ENCODE results near the gene UEVLD. TPM values are rescaled to one million over a fixed set of nuclear protein-coding genes. Genes with fewer than 3 reads are reported as not detected.

UEVLD gene
- total RNA-seq, 1 experiment from 2014 or later, result 13.7 TPM

DNA sequence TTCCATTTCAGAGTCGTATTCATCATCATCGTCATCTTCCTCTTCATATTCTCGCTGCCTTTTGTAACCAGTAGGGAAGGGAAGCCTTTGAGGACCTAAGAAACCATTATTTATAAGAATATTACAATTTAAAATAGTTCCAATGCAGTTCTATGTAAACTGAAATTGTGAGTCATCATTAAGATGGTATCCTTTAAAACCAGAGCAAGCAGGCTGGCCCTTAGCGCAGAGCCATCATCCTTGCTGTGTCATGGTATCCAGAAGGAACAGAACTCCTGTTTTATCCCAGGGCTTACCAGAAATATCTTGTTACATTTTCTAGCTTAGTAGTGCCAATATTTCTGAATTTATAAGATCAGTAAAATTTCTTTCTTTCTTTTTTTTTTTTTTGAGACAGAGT, 23.9 kb upstream of the UEVLD start:
- H3K4me1 ChIP-seq (ENCODE audit: control insufficient read depth in 1 of 2, insufficient read depth in 2 of 2, low read length in 2 of 2), result no peaks in the 10 kb centered on the region
- no peaks in the 10 kb centered on the region for H3K9me2 ChIP-seq (ENCODE audit: insufficient read depth)
- no peak overlapping the region for H3K9ac ChIP-seq (ENCODE audit: low read length)
- ChIA-PET RAD21 (ENCODE audit: low non-redundant PET in 1 of 2, low total read pairs in 2 of 2, uncharacterized antibody in 2 of 2, unreplicated experiment in 2 of 2) (no interaction called here), CTCF (no interaction called here), POLR2A (no interaction called here)
- peaks cover 16 to 28% of the 10 kb centered on the region in 2 experiments; a peak in 2 of 4 replicates for H3K36me3 ChIP-seq (ENCODE audit: control insufficient read depth in 1 of 2, insufficient read depth in 2 of 2, low read length in 2 of 2)
- no peaks in the 10 kb centered on the region for H3K9me3 ChIP-seq (ENCODE audit: control insufficient read depth in 1 of 2, insufficient read depth in 1 of 2, low read depth in 1 of 2, low read length in 2 of 2)
- H3K4me2 ChIP-seq (ENCODE audit: low read length), result no peak overlapping the region
- H3K79me2 ChIP-seq (ENCODE audit: insufficient read depth, low read length), result peaks cover 3% of the 10 kb centered on the region; the same call in 1 of the 2 replicates
- no peak for ATAC-seq
- H3K27ac ChIP-seq (ENCODE audit: low read depth, low read length), result no peak overlapping the region
- no peak overlapping the region for H2AFZ ChIP-seq (ENCODE audit: low read depth, low read length, poor library complexity, severe bottlenecking)
- H3K4me3 ChIP-seq (replicated peaks in 1 of 2; ENCODE audit: low read depth in 1 of 2, low read length in 2 of 2), result no peak overlapping the region
- DNase-seq (ENCODE audit: low read depth, low spot score), result no peak
- intact Hi-C loops (cut with micrococcal nuclease), result no loop called here
- no peaks in the 10 kb centered on the region for H4K20me1 ChIP-seq (ENCODE audit: insufficient read depth)
- no TSS peak for BruUV-seq (replicated peaks)
- TF ChIP-seq, protein P1, sequence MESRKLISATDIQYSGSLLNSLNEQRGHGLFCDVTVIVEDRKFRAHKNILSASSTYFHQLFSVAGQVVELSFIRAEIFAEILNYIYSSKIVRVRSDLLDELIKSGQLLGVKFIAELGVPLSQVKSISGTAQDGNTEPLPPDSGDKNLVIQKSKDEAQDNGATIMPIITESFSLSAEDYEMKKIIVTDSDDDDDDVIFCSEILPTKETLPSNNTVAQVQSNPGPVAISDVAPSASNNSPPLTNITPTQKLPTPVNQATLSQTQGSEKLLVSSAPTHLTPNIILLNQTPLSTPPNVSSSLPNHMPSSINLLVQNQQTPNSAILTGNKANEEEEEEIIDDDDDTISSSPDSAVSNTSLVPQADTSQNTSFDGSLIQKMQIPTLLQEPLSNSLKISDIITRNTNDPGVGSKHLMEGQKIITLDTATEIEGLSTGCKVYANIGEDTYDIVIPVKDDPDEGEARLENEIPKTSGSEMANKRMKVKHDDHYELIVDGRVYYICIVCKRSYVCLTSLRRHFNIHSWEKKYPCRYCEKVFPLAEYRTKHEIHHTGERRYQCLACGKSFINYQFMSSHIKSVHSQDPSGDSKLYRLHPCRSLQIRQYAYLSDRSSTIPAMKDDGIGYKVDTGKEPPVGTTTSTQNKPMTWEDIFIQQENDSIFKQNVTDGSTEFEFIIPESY (IDR thresholded peaks at IDR 0.05; ENCODE audit: extremely low read depth, insufficient replicate concordance, low read length), result no peak
- TF ChIP-seq, protein P2, sequence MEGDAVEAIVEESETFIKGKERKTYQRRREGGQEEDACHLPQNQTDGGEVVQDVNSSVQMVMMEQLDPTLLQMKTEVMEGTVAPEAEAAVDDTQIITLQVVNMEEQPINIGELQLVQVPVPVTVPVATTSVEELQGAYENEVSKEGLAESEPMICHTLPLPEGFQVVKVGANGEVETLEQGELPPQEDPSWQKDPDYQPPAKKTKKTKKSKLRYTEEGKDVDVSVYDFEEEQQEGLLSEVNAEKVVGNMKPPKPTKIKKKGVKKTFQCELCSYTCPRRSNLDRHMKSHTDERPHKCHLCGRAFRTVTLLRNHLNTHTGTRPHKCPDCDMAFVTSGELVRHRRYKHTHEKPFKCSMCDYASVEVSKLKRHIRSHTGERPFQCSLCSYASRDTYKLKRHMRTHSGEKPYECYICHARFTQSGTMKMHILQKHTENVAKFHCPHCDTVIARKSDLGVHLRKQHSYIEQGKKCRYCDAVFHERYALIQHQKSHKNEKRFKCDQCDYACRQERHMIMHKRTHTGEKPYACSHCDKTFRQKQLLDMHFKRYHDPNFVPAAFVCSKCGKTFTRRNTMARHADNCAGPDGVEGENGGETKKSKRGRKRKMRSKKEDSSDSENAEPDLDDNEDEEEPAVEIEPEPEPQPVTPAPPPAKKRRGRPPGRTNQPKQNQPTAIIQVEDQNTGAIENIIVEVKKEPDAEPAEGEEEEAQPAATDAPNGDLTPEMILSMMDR (IDR thresholded peaks at IDR 0.05 in 2 of 3, conservative IDR thresholded peaks at IDR 0.05 in 1 of 3; ENCODE audit: borderline replicate concordance in 1 of 3, insufficient read depth in 1 of 3, low read depth in 2 of 3, low read length in 2 of 3), result no peak
- TF ChIP-seq, protein P3, sequence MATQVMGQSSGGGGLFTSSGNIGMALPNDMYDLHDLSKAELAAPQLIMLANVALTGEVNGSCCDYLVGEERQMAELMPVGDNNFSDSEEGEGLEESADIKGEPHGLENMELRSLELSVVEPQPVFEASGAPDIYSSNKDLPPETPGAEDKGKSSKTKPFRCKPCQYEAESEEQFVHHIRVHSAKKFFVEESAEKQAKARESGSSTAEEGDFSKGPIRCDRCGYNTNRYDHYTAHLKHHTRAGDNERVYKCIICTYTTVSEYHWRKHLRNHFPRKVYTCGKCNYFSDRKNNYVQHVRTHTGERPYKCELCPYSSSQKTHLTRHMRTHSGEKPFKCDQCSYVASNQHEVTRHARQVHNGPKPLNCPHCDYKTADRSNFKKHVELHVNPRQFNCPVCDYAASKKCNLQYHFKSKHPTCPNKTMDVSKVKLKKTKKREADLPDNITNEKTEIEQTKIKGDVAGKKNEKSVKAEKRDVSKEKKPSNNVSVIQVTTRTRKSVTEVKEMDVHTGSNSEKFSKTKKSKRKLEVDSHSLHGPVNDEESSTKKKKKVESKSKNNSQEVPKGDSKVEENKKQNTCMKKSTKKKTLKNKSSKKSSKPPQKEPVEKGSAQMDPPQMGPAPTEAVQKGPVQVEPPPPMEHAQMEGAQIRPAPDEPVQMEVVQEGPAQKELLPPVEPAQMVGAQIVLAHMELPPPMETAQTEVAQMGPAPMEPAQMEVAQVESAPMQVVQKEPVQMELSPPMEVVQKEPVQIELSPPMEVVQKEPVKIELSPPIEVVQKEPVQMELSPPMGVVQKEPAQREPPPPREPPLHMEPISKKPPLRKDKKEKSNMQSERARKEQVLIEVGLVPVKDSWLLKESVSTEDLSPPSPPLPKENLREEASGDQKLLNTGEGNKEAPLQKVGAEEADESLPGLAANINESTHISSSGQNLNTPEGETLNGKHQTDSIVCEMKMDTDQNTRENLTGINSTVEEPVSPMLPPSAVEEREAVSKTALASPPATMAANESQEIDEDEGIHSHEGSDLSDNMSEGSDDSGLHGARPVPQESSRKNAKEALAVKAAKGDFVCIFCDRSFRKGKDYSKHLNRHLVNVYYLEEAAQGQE (IDR thresholded peaks at IDR 0.05; ENCODE audit: low read depth), result no peak
- TF ChIP-seq SIN3A (IDR thresholded peaks at IDR 0.05; ENCODE audit: low read depth), result no peak
- no peak for TF ChIP-seq POLR2A (IDR thresholded peaks at IDR 0.05; ENCODE audit: borderline replicate concordance, extremely low read depth, insufficient read depth, insufficient read length)
- no peak for TF ChIP-seq ZFX (IDR thresholded peaks at IDR 0.05)
- TF ChIP-seq SP1 (IDR thresholded peaks at IDR 0.05; ENCODE audit: low read depth), result no peak
- TF ChIP-seq, protein P4, sequence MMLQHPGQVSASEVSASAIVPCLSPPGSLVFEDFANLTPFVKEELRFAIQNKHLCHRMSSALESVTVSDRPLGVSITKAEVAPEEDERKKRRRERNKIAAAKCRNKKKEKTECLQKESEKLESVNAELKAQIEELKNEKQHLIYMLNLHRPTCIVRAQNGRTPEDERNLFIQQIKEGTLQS (IDR thresholded peaks at IDR 0.05), result no peak
- TF ChIP-seq RAD21 (IDR thresholded peaks at IDR 0.05; ENCODE audit: low read depth), result no peak
- no peak for TF ChIP-seq JUND (IDR thresholded peaks at IDR 0.05)
- no peak for TF ChIP-seq YY1 (IDR thresholded peaks at IDR 0.05; ENCODE audit: extremely low read depth, insufficient replicate concordance, low read depth, low read length)
- TF ChIP-seq CBX3 (IDR thresholded peaks at IDR 0.05; ENCODE audit: low read depth), result no peak
- TF ChIP-seq, protein P5, sequence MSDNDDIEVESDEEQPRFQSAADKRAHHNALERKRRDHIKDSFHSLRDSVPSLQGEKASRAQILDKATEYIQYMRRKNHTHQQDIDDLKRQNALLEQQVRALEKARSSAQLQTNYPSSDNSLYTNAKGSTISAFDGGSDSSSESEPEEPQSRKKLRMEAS (IDR thresholded peaks at IDR 0.05), result no peak
- no peak for TF ChIP-seq ZNF274 (IDR thresholded peaks at IDR 0.05; ENCODE audit: low read depth, low read length)
- TF ChIP-seq EZH2phosphoT487 (IDR thresholded peaks at IDR 0.05; ENCODE audit: borderline replicate concordance), result no peak
- H3K27me3 ChIP-seq (ENCODE audit: insufficient read depth, low read length), result no peaks in the 10 kb centered on the region

Data from HCT116 (cell line).